GM03348 (cell line): Measurements from ENCODE around the gene CYB561A3.

ENCODE experiments used
- DNase-seq: peaks from one replicate; pipeline ENCODE4 v3.0.0; 2012; ENCODE audit warnings: low spot score

Gene CYB561A3

GRCh38 chr11:61369372-61370348 is 8.0 kb upstream of the CYB561A3 start:
- DNase-seq, result peak; percentile 59

DNA sequence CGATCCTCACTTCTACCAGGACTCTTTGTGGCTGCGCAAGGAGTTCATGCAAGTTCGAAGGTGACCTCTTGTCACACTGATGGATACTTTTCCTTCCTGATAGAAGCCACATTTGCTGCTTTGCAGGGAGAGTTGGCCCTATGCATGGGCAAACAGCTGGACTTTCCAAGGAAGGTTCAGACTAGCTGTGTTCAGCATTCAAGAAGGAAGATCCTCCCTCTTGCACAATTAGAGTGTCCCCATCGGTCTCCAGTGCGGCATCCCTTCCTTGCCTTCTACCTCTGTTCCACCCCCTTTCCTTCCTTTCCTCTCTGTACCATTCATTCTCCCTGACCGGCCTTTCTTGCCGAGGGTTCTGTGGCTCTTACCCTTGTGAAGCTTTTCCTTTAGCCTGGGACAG is 7.0 kb upstream of the CYB561A3 start:
- no peak for DNase-seq

DNA sequence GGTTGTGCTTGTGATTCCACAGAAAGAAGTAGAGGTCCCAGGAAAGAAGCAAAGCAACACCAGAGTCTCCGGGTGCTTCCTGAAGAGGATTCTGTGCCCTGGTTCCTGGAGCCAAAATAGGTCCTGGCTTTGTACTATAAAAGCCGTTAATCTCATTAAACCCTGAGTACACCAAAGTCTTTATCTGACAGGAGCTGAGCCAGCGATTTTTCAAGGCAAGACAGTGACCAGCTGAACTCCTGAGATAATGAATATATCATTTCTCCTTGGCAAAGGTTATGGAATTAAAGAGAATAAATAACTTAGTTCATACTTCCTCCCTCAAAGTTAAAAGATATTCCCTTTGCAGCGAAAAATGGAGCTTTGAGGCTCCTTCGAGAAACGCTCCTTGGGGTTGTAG is 5.7 kb upstream of the CYB561A3 start:
- no peak for DNase-seq

GRCh38 chr11:61364012-61364675 is 2.5 kb upstream of the CYB561A3 start:
- no peak for DNase-seq

DNA sequence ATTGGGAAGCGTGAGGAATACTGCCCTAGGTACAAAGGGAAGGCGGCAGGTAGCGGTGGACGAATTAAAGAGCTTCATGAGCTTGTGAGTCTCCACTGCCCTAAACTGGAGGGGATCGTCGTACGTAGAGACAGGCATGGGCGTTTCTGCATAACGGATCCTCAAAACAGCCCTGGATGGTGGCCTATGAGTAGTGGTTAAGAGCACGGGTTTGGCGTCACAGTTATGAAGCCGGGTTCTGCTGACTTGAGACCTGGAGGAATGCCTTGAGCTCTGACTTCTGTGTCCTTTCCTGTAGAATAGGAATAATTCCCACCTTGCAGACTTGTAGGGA is 827 bp upstream of the CYB561A3 start:
- DNase-seq, result peak; percentile 61

DNA sequence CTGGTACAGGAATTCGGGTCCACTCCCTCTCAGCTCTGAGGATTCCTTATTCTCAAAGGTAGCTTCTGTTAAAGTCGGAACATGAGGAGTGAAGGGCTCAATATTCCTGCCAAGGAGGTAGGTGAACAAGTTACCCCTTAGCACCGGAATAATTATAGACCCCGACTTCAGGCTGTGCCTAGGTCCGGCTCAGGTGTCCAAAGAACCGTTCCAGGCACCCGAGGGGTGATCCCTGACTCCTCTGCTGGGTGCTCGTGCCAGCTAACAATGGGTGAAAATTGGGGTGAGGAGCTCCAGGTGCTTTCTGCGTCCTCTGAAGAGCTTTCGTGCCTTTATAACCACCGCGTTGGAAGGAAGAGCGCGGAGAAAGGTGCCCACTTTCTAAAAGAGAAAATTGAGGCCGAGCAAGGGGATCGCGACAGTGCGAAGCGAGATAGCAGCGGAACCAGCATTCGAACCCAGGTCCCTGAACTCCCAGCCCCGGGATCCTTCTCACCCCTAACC is 393 bp downstream of the CYB561A3 start:
- no peak for DNase-seq

DNA sequence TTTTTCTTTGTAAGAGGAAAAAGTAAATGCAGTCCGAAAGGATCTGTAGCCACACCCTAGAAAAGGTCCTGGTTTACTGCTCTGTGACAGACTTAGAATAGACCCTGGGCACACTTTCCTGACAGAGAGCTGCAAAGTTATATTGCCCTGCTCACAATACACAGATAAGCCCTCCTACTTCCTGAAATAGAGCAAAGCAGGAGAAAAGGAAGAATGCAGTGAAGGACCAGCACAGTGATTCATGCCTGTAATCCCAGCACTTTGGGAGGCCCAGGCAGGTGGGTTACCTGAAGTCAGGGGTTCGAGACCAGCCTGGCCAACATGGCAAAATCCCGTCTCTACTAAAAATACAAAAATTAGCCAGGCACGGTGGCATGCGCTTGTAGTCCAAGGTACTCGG is 2.2 kb downstream of the CYB561A3 start:
- no peak for DNase-seq

GRCh38 chr11:61358566-61358965 is 3.1 kb downstream of the CYB561A3 start:
- no peak for DNase-seq

DNA sequence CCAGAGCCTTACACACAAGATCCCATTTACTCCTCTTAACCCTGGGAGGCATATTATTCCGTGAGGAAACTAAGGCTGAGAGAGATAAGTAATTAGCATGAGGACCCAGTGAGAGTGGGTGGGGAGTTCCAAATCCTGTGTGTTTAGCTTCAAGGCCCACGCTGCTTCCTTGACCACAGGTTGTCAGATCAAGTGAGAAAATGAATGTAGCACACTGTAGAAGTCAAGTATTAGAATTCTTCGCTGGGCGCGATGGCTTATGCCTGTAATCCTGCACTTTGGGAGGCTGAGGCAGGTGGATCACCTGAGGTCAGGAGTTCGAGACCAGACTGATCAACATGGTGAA is 3.8 kb downstream of the CYB561A3 start:
- DNase-seq, result no peak

DNA sequence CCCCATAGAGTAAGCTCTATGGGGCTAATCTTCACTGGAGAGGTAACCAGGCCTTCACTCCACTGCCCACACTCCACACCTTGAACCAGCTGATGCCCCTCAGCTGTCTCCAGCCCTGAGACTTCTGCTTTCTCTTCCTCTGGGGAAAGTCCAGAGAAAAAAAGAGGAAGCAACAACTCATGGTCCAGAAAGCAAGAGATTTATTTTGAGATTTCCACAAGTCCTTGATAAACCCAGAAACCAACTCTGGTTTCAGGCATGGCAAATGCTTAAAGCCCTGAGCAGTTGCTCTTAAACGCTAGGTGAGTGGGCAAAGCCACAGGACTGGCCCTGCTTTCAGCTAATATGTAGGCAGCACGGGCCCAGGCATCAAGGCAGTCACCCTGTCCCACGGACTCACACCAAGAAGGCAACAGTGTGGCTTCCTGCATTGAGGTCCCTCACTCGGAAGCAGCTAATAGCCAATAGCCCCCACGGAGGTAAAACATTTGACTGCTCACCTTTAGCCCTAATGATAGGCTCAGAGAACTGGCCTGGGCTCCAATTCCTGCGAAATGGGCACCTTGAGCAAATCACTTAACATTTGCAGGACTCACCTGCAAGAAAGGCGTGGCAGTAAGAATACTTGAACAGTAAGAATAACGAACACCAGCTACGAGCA is 4.3 kb downstream of the CYB561A3 start:
- no peak for DNase-seq

GRCh38 chr11:61356706-61357105 is 5.0 kb downstream of the CYB561A3 start:
- no peak for DNase-seq

- no peak for DNase-seq
Observed at GRCh38 chr11:61354208-61354607, 7.5 kb downstream of the CYB561A3 start.

GRCh38 chr11:61353131-61354067 is 8.3 kb downstream of the CYB561A3 start:
- no peak for DNase-seq

DNA sequence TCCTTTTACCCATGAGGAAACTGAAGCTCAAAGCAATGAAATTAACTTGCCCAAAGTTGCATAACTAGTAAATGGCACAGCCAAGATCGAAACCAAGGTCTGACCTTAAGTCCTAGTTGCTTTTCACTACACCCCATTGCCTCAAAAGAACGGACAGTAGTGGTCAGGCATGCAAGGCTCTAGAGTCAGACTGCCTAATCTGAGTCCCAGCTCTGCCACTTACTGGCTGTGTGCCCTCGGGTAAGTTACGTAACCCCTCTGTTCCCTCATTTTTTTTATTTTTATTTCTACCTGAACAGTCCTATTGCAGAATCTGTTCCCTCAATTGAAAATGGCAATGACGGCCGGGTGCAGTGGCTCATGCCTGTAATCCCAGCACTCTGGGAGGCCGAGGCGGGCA is 9.6 kb downstream of the CYB561A3 start:
- DNase-seq, result no peak

- no peak for DNase-seq
Observed at GRCh38 chr11:61350803-61351202, 10.9 kb downstream of the CYB561A3 start.

DNA sequence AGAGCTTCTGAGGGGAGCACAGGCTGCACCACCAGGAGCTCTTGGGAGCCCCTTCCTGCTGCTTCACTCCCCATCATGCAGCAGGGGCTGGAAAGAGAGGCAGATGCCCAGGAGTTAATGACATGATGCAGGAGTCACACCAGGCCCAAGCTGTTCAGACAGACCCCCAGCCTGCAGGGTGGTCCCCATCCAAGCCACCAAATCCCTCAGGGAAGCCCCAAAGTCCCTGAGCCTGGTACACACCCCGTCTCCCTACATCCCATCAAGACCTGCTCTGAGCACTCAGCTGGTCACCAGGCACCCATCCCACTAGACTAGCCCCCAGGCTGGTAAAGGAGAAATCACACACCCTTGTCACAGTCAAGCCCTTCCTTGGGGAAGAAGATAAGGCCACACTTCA is 11.3 kb downstream of the CYB561A3 start:
- no peak for DNase-seq

GRCh38 chr11:61349916-61350315 is 11.8 kb downstream of the CYB561A3 start:
- no peak for DNase-seq

- no peak for DNase-seq
Observed at GRCh38 chr11:61349189-61349751, 12.4 kb downstream of the CYB561A3 start.

GRCh38 chr11:61347916-61348461 is 13.7 kb downstream of the CYB561A3 start:
- no peak for DNase-seq

GRCh38 chr11:61345954-61346843 is 15.5 kb downstream of the CYB561A3 start:
- DNase-seq, result no peak
